Smooth muscle cell (in vitro differentiated cells): ENCODE results near the gene PLA2G4F. TPM values are rescaled to one million over a fixed set of nuclear protein-coding genes. Genes with fewer than 3 reads are reported as not detected.

ENCODE experiments used
- DNase-seq: peaks from one replicate; lab custom pipeline; 2025; ENCODE audit not compliant: unreplicated experiment; lab: John Stamatoyannopoulos, UW
- H2AFZ ChIP-seq: fragments of 200-600 bp; sonication (generic); 2 replicates; pipeline ENCODE4 v1.6.0; 2016; ENCODE audit warnings: antibody characterized with exemption, low read depth, mild to moderate bottlenecking
- H3F3A ChIP-seq: fragments of 200-600 bp; sonication (generic); 2 replicates; pipeline ENCODE4 v1.6.0; 2017; ENCODE audit warnings: antibody characterized with exemption, low read depth
- H3K27ac ChIP-seq: fragments of 200-600 bp; sonication (generic); 2 replicates; pipeline ENCODE4 v1.5.1; 2016; ENCODE audit warnings: low read depth, mild to moderate bottlenecking
- H3K27me3 ChIP-seq: fragments of 200-600 bp; sonication (generic); 2 replicates; pipeline ENCODE4 v1.6.1; 2016; ENCODE audit warnings: low read depth, mild to moderate bottlenecking
- H3K36me3 ChIP-seq: fragments of 200-600 bp; sonication (generic); 2 replicates; pipeline ENCODE4 v1.5.1; 2016; ENCODE audit warnings: low read depth
- H3K4me1 ChIP-seq: fragments of 200-600 bp; sonication (generic); 2 replicates; pipeline ENCODE4 v1.5.1; 2016; ENCODE audit warnings: low read depth
- H3K4me2 ChIP-seq: fragments of 200-600 bp; sonication (generic); 2 replicates; pipeline ENCODE4 v1.6.0; 2016; ENCODE audit warnings: mild to moderate bottlenecking
- H3K4me3 ChIP-seq: fragments of 200-600 bp; sonication (generic); 2 replicates; pipeline ENCODE4 v1.5.1; 2016; ENCODE audit warnings: mild to moderate bottlenecking
- H3K79me2 ChIP-seq: fragments of 200-600 bp; sonication (generic); 2 replicates; pipeline ENCODE4 v1.6.0; 2016; ENCODE audit warnings: low read depth, mild to moderate bottlenecking
- H3K9ac ChIP-seq: fragments of 200-600 bp; sonication (generic); 2 replicates; pipeline ENCODE4 v1.6.0; 2016; ENCODE audit warnings: low read depth
- H3K9me3 ChIP-seq: fragments of 200-600 bp; sonication (generic); replicated peaks from 2 replicates; pipeline ENCODE4 v1.5.1; 2016; ENCODE audit warnings: low read depth
- H4K20me1 ChIP-seq: fragments of 200-600 bp; sonication (generic); 2 replicates; pipeline ENCODE4 v1.6.0; 2016; ENCODE audit warnings: low read depth
- WGBS: methylation state at CpG from one replicate; pipeline ENCODE4 v1.1.7; 2016; ENCODE audit warnings: low lambda C conversion rate; 5-methylcytosine and 5-hydroxymethylcytosine counted together
- polyA plus RNA-seq: library from polyadenylated mRNA; unstranded; fragments of >200 nt; fragmentation: Nextera tagmentation; extraction: Ambion mirVana; gene quantifications from 2 replicates; pipeline ENCODE4 v1.2.1, GENCODE V29; 2016
- total RNA-seq: library from RNA; depleted of rRNA; stranded (reverse); fragments of >200 nt; gene quantifications from 2 replicates; pipeline ENCODE4 v1.2.3, GENCODE V29; 2014
- TF ChIP-seq, protein P1 (sequence below): fragments of 200-600 bp; sonication (generic); IDR thresholded peaks from 2 replicates; pipeline ENCODE4 v1.5.1; 2017; ENCODE audit warnings: borderline replicate concordance, mild to moderate bottlenecking, antibody characterized with exemption; ENCODE audit not compliant: insufficient read depth, poor library complexity, severe bottlenecking

PLA2G4F gene
- total and polyA plus RNA-seq, 2 experiments from 2014 or later, result 0.46 to 1.3 TPM

DNA sequence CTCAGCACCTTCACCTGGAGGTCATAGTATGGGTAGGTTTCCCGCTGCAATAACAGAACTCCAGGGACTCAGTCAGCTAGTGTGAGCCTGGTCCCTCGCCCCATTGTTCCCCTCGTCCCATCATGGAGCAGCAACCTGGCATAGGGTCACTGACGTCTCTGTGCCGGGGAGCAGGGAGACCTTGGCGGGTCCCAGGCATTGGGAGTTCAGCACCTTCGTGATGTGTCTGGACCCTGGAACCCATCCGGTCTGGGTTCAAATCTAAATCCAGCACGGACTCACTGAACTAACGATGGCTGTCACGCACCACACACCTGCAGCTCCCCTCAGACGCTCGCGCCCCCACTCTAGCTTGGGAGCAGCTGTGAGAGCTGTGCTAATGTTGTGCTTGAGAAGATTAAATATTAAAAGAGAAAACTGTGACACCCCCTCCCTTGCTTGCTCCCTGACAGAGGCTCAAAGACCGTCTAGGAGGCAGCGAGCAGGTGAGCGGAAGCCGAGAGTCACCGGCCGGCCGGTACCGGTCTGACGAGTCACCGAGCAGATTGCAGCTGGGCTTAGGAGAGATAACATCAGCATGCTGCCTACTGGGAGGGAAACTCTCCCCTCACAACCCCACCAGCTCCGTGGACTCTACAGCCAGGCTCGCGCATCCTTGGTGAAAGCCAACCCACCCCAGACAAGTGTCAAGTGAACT, 742 bp downstream of the PLA2G4F start:
- Histone ChIP-seq H3K4me2 (no peak overlapping the region), H3K36me3 (peaks cover 6% of the 10 kb centered on the region), H3K9ac (no peak overlapping the region), H3K4me3 (peak overlapping the region; percentile 16), H2AFZ (no peak overlapping the region), H3K27ac (no peak overlapping the region), H3K4me1 (no peaks in the 10 kb centered on the region), H3K9me3 (no peaks in the 10 kb centered on the region), H3F3A (peaks cover 5% of the 10 kb centered on the region), H3K79me2 (no peaks in the 10 kb centered on the region), H4K20me1 (no peaks in the 10 kb centered on the region), H3K27me3 (no peaks in the 10 kb centered on the region)
- TF ChIP-seq, protein P1, sequence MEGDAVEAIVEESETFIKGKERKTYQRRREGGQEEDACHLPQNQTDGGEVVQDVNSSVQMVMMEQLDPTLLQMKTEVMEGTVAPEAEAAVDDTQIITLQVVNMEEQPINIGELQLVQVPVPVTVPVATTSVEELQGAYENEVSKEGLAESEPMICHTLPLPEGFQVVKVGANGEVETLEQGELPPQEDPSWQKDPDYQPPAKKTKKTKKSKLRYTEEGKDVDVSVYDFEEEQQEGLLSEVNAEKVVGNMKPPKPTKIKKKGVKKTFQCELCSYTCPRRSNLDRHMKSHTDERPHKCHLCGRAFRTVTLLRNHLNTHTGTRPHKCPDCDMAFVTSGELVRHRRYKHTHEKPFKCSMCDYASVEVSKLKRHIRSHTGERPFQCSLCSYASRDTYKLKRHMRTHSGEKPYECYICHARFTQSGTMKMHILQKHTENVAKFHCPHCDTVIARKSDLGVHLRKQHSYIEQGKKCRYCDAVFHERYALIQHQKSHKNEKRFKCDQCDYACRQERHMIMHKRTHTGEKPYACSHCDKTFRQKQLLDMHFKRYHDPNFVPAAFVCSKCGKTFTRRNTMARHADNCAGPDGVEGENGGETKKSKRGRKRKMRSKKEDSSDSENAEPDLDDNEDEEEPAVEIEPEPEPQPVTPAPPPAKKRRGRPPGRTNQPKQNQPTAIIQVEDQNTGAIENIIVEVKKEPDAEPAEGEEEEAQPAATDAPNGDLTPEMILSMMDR, result no peak
- whole genome bisulfite sequencing, result 66% methylated on average over 27 of the region's 27 CpGs
- DNase-seq, result no peak

DNA sequence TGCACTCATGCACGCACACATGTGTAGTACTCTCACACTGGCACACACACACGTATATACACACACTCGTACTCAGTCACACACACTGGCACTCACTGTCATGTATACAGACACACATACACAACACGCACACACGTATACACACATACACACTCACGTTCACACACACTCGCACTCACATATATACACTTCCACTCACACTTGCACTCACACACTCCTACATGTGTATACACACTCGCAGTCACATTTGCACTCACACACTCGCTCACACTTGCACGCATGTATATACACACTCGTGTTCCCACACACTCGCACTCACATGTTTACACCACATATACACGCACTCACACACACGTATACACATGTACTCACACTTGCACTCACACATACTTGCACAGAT, 1.5 kb downstream of the PLA2G4F start:
- Histone ChIP-seq H3K27ac (no peak overlapping the region), H3K4me1 (no peaks in the 10 kb centered on the region), H3F3A (peaks cover 5% of the 10 kb centered on the region), H3K36me3 (peaks cover 2% of the 10 kb centered on the region), H3K27me3 (no peaks in the 10 kb centered on the region), H3K4me3 (no peak overlapping the region), H3K4me2 (no peak overlapping the region), H2AFZ (no peak overlapping the region), H4K20me1 (no peaks in the 10 kb centered on the region), H3K79me2 (no peaks in the 10 kb centered on the region), H3K9me3 (no peaks in the 10 kb centered on the region), H3K9ac (no peak overlapping the region)
- TF ChIP-seq, protein P1, result no peak
- DNase-seq, result no peak
- 96% methylated on average over 14 of the region's 14 CpGs for WGBS

DNA sequence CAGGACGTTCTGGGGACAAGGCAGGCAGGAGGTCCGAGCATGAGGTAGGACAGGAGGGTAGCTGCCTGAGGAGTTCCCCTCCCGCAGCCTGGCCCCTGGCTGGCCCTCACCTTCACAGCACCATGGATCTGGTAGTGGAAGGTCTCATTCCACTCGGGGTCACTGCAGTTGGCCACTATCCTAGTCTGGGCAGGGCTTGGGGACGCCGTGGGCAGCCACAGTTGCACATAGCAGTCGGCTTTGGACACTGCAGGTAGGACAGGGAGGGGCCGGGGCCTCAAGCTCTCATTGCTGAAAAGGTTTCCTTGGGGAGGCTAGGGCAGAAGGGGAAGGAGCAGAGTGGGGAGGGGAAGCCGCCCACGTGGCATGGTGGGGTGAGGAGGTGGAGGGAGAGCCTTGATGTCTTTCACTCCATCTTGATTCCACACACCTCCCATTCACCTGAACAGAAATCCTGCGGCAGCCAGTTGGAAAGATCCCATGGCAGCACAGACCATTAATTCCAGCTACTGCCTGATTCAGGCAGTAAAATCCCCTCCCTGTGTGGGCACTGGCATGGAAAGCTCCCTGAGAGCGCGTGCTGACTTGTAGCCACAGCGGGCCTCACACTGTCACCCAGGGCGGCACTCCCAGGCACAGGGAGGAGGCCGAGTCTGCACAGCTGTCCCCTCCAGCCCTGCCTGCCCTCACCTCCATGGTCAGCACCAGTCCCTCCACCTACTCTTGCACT, 2.1 kb downstream of the PLA2G4F start:
- whole genome bisulfite sequencing, result 88% methylated on average over 16 of the region's 16 CpGs

More for the DNA sequence above, 2.1 kb downstream of the PLA2G4F start:
- no peak overlapping the region for H3K27ac ChIP-seq
- H4K20me1 ChIP-seq, result no peaks in the 10 kb centered on the region
- H3K27me3 ChIP-seq, result no peaks in the 10 kb centered on the region
- TF ChIP-seq, protein P1, result no peak
- H3K9me3 ChIP-seq, result no peaks in the 10 kb centered on the region
- DNase-seq, result no peak
- no peaks in the 10 kb centered on the region for H3K79me2 ChIP-seq
- no peak overlapping the region for H3K4me3 ChIP-seq
- no peak overlapping the region for H2AFZ ChIP-seq
- H3K9ac ChIP-seq, result no peak overlapping the region
- H3F3A ChIP-seq, result peaks cover 5% of the 10 kb centered on the region
- no peaks in the 10 kb centered on the region for H3K4me1 ChIP-seq
- no peak overlapping the region for H3K4me2 ChIP-seq
- H3K36me3 ChIP-seq, result no peaks in the 10 kb centered on the region
